Measurements from ENCODE around the gene RSU1.

Gene RSU1

GRCh38 chr10:16822027-16822426, 4.8 kb upstream of the RSU1 start:
- DNase-seq (ENCODE audit: low spot score) = no peak

DNA sequence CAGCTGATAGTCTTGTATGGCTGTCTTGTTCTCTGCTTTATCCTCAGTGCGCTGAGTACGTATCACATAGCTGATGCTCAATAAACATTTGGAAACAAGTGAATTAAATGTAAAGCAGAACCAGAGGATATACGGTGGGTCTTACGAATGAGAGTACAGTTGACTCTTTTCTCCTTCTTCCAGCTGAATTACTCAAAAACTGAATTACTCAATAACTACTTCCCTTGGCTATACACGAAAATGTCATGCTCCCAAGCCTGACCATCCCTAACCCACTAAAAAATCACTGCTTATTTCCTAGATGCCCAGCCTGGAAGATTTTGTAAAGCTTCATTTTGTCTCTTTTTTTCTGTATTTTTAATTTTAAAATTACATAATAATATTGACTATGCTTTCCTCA, 3.2 kb upstream of the RSU1 start:
- DNase-seq (ENCODE audit: low spot score) = no peak

DNA sequence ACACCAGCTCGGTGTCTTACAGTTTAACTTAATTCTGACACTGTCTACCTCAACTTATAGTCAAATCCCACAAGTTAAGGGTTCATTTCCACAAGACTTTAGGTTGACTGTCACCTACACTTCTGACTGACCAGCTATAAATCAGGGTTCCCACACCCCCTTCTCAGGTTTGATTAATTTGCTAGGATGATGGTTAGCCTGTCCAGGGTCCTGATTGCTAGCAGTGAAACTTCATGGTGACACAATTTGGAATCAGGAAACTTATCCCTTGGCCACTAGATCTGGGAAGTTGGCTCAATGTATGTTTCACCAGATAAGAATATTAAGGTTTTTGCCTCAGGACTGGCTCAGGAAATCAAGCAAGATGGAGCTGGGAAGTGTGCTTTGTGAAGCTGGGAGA, 2.8 kb upstream of the RSU1 start:
- DNase-seq (ENCODE audit: low spot score) = no peak

DNA sequence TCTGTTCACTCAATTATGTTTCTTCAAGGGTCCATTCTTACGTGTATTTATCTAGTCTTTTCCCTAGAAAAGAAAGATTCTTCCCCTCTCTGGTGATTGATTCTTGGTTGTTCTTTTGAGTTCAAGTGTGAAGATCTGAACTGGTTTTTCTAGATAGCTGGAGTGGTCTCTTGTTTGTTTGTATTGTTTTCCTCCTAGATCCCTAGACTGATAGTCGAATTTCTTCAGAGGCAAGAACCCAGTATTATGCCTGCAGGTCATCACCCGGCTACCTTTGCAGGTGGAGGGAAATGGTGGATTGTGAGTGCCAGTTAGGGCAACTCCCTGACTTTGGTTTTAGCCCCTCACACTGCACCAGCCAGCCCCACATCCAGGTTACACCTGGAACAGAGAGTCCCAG, 2.2 kb upstream of the RSU1 start:
- DNase-seq (ENCODE audit: low spot score) = no peak

DNA sequence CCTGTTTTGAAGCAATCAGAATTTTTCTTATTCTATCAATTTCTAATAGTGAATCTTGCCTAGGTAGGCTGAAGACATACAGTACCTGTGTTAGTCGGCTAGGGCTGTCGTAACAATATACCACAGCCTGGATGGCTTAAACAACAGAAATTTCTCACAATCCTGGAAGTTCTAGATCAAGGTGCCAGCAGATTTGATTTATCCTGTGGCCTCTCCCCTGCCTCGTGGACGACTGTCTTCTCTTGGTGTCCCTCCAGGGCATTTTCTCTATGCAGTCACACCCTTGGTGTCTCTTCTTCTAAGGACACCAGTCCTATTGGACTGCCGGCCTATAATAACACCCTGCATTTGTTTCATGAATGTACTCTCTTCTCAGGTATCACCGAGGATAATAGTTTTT, 1.8 kb upstream of the RSU1 start:
- DNase-seq (ENCODE audit: low spot score) = no peak

DNA sequence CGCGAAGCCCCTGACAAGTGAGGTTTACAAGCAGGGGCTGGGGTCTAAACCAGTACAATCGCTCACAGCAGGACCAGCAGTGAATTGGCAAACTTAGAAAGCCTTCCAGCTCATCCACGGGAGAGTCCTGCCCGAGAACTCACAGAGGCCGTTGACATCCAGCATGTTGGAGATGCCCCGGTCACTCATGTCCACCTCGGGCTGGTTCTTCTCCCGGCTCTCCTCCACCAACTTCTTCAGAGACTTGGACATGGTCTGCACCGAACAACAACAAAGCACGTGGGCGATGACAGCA, 447 bp downstream of the RSU1 start:
- no peak for DNase-seq (ENCODE audit: low spot score)

DNA sequence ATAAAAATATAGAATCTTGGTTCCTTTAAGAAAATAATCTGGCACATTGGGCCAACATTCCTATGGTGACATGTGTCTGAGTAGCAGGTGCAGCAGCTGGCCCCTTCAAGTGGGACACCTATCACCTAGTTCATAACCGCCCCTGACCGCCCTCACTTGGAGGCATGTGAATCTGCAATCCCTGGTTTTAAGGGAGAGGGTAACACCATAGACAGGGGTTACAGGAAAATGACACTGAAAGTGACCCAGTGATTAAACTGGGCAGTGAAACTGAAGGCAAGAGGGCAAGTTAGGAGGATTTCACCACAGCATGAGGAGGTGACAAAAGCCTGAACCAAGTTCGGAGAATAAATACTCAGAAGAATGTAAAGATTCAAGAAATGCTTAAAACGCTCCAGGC, 1.1 kb downstream of the RSU1 start:
- no peak for DNase-seq (ENCODE audit: low spot score)

DNA sequence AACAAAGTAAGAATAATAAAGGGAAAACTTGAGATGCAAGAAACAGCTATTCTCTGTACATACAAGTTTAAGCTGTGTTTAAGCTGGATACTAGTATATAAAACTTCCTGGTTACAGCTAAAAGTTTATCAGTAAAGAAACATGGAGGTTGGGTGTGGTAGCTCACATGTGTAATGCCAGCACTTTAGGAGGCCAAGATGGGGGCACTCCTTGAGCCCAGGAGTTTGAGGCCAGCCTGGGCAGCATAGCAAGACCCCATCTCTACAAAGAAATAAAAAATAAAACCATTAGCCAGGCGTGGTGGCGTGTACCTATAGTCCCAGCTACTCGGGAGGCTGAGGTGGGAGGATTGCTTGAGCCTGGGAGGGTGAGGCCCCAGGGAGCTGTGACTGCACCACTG, 3.2 kb downstream of the RSU1 start:
- DNase-seq (ENCODE audit: low spot score) = no peak

DNA sequence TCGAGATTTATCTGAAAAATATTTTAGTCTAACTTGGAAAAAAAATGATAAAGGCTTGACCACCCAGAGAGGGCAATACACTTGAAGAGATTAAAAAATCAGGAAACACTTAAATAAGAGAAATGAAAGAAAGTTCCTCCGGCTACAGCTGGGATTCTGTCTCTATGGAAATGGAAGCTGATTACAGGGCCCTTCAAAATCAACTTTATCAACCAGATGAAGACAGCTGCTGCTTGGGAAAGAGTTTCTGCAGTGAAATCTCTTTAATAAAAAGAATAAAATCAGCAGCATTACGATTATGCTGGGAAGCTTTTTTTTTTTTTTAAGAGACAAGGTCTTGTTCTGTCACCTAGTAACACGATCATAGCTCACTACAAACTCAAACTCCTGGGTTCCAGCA, 4.5 kb downstream of the RSU1 start:
- no peak for DNase-seq (ENCODE audit: low spot score)

DNA sequence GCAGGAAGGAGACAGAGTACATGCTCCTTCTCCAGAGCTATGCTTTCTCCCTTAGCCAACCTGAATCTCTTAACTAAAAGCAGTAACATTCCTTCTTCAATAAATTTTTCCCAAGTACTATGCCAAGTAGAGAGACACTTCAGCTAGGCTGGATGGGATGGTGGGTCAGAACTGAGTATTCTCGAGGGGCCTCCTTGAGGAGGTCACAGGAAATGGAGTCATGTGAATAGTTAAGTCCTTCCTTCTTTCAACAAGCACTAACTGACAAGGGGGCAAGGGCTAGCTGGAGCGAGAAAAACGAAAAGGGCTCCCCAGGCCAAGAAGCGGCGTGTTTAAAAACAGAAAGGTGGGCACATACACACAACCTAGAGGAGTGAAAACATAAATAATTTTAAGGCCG, 5.5 kb downstream of the RSU1 start:
- no peak for DNase-seq (ENCODE audit: low spot score)

GRCh38 chr10:16811292-16811691, 5.9 kb downstream of the RSU1 start:
- no peak for DNase-seq (ENCODE audit: low spot score)

DNA sequence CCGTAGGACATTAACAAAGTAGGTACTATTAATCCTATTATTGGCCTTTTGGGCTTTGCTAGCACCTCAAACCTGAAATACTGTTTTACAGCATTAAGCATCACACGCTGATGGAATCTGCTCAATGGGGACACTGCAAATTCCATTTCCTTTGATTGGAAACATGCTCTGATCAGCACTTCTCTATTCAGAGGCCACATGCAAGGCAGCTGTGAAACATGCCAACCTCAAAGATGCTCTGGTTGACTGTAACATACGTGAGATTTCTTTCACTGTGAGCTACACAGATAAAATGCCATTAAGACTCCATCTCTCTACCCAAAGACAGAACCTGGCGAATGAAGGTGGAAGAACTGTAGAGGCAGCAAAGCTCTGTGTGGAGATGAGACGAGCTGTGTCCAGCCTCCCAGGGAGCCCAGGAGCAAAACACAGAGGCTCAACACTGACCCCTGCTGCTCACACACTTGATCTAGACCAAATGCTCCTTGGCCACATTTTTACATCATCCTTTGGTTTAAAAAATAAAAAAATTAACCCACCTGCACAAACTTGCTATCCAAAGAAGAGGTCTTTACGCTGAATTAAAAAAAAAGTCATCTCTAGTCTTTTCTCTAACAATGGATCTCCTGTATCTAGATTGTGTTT, 8.0 kb downstream of the RSU1 start:
- no peak for DNase-seq (ENCODE audit: low spot score)

GRCh38 chr10:16804123-16804522, 13.1 kb downstream of the RSU1 start:
- DNase-seq (ENCODE audit: low spot score) = no peak

DNA sequence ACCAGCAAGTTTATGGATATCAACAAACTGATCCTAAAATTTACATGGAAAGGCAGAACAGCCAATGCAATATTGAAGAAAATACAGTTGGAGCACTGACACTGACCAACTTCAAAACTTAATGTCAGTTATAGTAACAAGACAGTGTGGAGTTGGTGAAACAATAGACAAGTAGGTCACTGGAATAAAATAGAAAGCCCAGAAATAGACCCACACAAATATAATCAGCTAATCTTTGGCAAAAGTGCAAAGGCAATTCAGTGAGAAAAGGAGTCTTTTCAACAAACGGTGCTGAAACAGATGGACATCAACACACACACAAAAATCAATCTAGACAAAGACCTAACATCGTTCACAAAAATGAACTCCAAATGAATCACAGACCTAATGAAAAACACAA, 13.8 kb downstream of the RSU1 start:
- no peak for DNase-seq (ENCODE audit: low spot score)

DNA sequence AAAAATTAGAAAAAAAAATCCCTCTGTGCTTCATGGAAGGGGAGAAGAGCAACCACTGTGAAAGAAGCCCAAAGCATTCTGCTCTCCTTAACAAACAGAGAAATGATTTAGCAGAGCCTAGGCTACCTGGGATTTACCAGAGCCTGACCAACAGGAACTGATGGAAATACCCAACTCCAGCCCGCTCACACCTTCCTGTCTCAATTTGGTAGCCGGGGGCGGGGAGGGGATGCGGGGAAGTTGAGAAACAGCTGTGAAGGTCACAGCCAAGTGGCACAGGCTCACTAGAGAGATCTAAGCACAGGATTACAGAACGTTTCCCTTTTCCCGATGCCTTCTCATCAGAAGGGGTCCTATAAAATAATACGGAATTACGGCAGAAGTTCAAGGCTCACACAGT, 17.6 kb downstream of the RSU1 start:
- DNase-seq (ENCODE audit: low spot score) = no peak

GRCh38 chr10:16798571-16798970, 18.7 kb downstream of the RSU1 start:
- DNase-seq (ENCODE audit: low spot score) = no peak

DNA sequence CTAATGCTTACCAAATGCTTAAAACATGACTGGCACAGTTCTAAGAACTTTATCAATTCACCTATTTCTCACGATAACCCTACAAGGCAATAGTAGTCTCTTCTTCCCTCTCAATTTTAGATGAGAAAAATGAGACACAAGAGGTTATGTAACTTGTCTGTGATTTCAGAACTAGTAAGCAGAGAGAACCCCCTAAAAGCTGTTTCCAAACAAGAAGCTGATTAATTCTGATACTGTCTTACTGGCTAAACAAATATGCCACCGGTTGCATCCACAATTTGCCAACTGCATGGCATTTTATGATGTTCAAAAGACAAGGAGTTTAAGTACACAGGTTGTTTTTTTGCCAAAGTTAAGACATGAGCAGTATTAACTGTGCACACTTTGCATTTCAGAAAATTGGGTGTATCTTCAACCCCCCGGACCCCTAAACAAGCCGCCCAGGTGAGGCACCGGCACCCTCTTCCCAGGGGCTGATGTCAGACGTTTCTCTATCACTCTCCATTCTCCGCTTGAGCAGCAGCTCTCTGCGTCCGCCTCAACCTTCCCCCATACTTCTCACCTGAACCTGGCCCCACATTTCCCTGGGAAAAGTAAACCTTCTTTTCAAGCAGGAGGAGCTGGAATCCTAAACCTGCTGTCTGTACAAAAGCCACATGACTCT, 21.7 kb downstream of the RSU1 start:
- no peak for DNase-seq (ENCODE audit: low spot score)

DNA sequence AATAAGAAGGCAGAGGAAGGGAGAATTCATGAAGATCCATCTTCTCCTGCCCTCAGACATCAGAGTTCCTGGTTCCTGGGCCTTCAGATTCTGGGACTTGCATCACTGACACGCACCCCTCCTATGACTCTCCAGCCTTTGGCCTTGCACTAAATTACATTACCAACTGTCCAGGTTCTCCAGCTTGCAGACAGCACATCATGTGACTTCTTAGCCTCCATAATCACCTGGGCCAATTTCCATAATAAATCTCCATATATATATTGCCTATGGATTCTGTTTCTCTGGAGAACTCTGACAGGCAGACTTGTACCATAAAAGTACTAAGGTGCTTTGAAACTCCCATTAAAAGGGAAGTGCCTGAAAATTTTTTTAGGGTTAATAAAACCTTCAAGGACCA, 23.2 kb downstream of the RSU1 start:
- DNase-seq (ENCODE audit: low spot score) = no peak

- DNase-seq (ENCODE audit: low spot score) = no peak
These were observed 24.5 kb downstream of the RSU1 start for GRCh38 chr10:16792675-16793074.

DNA sequence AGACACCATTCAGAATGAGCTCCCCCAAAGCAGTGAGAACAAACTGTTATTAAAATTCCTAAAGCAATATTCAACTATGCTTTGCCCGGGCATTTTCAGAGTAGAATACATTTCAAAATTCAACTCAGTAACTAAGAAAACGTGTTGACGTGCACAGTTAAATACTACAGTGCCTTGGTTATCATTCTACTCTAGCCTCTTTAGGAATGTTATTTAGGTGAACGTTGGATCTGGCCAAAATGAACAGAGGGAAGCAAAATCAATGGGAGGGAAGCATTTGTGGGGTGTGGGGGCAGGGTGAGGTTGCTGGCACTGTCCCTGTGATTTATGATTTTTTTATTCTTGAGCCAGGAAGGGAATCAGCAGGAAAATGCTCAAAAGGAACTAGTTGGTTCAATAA, 27.5 kb downstream of the RSU1 start:
- no peak for DNase-seq (ENCODE audit: low spot score)

GRCh38 chr10:16789261-16789660, 28.0 kb downstream of the RSU1 start:
- no peak for DNase-seq (ENCODE audit: low spot score)

GRCh38 chr10:16788778-16789177, 28.4 kb downstream of the RSU1 start:
- no peak for DNase-seq (ENCODE audit: low spot score)

DNA sequence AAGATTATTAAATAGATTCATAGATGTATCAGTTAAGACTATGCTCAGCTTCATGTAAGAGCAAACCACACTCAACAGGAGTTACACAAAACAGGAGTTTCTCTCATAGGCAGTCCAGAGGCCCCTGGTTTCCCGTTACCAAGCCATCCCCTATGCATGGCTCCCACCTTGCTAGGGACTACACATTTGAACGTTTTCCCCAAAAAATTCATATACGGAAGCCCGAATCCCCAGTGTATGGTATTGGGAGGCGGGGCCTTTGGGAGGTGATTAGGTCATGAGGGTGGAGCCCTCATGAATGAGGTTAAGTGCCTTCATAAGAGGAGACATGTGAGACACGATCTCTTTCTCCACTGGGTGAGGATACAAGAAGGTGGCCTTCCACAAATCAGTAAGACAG, 29.1 kb downstream of the RSU1 start:
- DNase-seq (ENCODE audit: low spot score) = no peak

GRCh38 chr10:16787361-16787791, 29.8 kb downstream of the RSU1 start:
- DNase-seq (ENCODE audit: low spot score) = no peak

Data from LoVo (cell line).